GM12878 (cell line): ENCODE results near the gene BICD1. TPM values are rescaled to one million over a fixed set of nuclear protein-coding genes. Genes with fewer than 3 reads are reported as not detected.

Source experiments
- ATAC-seq: fragments of 200-7000 bp; cut with Tn5 transposase; 3 replicates; pipeline ENCODE4 v1.9.1; 2020; ENCODE audit warnings: mild to moderate bottlenecking, moderate library complexity
- BruUV-seq: library from RNA; stranded (reverse); fragments of 400-500 nt; replicated peaks from 2 replicates; lab custom pipeline; 2021; lab: Mats Ljungman, UMichigan
- CTCF ChIA-PET: fragments of 300-600 bp; sonication (Branson Sonifier 250); formaldehyde crosslinking; extraction: SDS; loops from one replicate; lab custom pipeline; 2021; ENCODE audit warnings: inconsistent platforms; lab: Yijun Ruan, JAX
- POLR2A ChIA-PET: fragments of 350-600 bp; formaldehyde crosslinking; extraction: SDS; loops from one replicate; lab custom pipeline; 2021; ENCODE audit warnings: inconsistent platforms; lab: Charles Lee
- RAD21 ChIA-PET: fragments of 300-600 bp; sonication (Branson Sonifier 250); formaldehyde crosslinking; loops from one replicate; lab custom pipeline; 2023; ENCODE audit warnings: antibody characterized with exemption; ENCODE audit not compliant: unreplicated experiment; lab: Charles Lee
- SMC1A ChIA-PET: fragments of 300-600 bp; sonication (Branson Sonifier 250); formaldehyde crosslinking; loops from one replicate; lab custom pipeline; 2023; ENCODE audit not compliant: unreplicated experiment, uncharacterized antibody; lab: Charles Lee
- DNase-seq: peaks from one replicate; pipeline ENCODE4 v3.0.0-alpha.2; 2011; ENCODE audit warnings: low read depth, low spot score
- FAIRE-seq: peaks from 3 replicates; lab custom pipeline; 2011; peaks lifted over from hg19 to GRCh38; lab: Jason Lieb, UNC
- H2AFZ ChIP-seq: 2 replicates; pipeline ENCODE4 v1.6.0; 2011; ENCODE audit warnings: low read depth, low read length, control low read depth; ENCODE audit not compliant: control insufficient read depth
- H3K27ac ChIP-seq: 2 replicates; pipeline ENCODE4 v1.5.1; 2011; ENCODE audit warnings: control low read depth; ENCODE audit not compliant: control insufficient read depth, insufficient read depth
- H3K27me3 ChIP-seq, 2 experiments: replicated peaks in 1 of 2; 2 replicates each; pipeline versions ENCODE4 v1.6.0 to v1.6.1; 2011; ENCODE audit warnings: low read length in 1 of 2; ENCODE audit not compliant: control insufficient read depth in 2 of 2, insufficient read depth in 2 of 2
- H3K36me3 ChIP-seq, 2 experiments: 2 replicates each; pipeline ENCODE4 v1.5.1; 2011; ENCODE audit warnings: low read length in 1 of 2; ENCODE audit not compliant: control insufficient read depth in 2 of 2, insufficient read depth in 2 of 2
- H3K4me1 ChIP-seq: 2 replicates; pipeline ENCODE4 v1.6.1; 2011; ENCODE audit warnings: mild to moderate bottlenecking, low read length, moderate library complexity, mixed read lengths; ENCODE audit not compliant: control insufficient read depth, insufficient read depth
- H3K4me2 ChIP-seq: 2 replicates; pipeline ENCODE4 v1.6.0; 2011; ENCODE audit warnings: control low read depth; ENCODE audit not compliant: control insufficient read depth, insufficient read depth
- H3K4me3 ChIP-seq: fragments of 200-600 bp; sonication (generic); 2 replicates; pipeline ENCODE4 v1.5.1; 2016
- H3K79me2 ChIP-seq: 2 replicates; pipeline ENCODE4 v1.6.0; 2011; ENCODE audit warnings: low read length; ENCODE audit not compliant: control insufficient read depth, insufficient read depth
- H3K9ac ChIP-seq: 2 replicates; pipeline ENCODE4 v1.8.0; 2011; ENCODE audit warnings: low read length, control low read depth, mixed read lengths; ENCODE audit not compliant: control insufficient read depth, insufficient read depth
- H3K9me3 ChIP-seq: replicated peaks from 3 replicates; pipeline ENCODE4 v1.5.1; 2011; ENCODE audit warnings: mild to moderate bottlenecking, low read length; ENCODE audit not compliant: control insufficient read depth, insufficient read depth
- H4K20me1 ChIP-seq: 2 replicates; pipeline ENCODE4 v1.6.0; 2011; ENCODE audit not compliant: control insufficient read depth, insufficient read depth
- EZH2 ChIP-seq: IDR thresholded peaks from 2 replicates; pipeline ENCODE4 v1.6.1; 2012; ENCODE audit warnings: low read depth, mild to moderate bottlenecking, control low read depth, inconsistent platforms, low read length, borderline replicate concordance; ENCODE audit not compliant: control insufficient read depth
- FOXK2 ChIP-seq: fragments of 450-650 bp; IDR thresholded peaks from 2 replicates; pipeline ENCODE4 v1.6.1; 2017; ENCODE audit warnings: mild to moderate bottlenecking, moderate library complexity
- NBN ChIP-seq: fragments of 450-650 bp; IDR thresholded peaks from 2 replicates; pipeline ENCODE4 v1.6.1; 2016
- POLR2A ChIP-seq: IDR thresholded peaks from 2 replicates; pipeline ENCODE4 v1.6.1; 2011; ENCODE audit warnings: low read depth, mild to moderate bottlenecking, low read length
- RELB ChIP-seq: fragments of 450-650 bp; IDR thresholded peaks from 2 replicates; pipeline ENCODE4 v1.6.1; 2017; ENCODE audit warnings: low read depth, mild to moderate bottlenecking, moderate library complexity
- RFX5 ChIP-seq: IDR thresholded peaks from 2 replicates; pipeline ENCODE4 v1.6.1; 2011; ENCODE audit warnings: low read depth, low read length, improper control_type of control experiment
- STAT1 ChIP-seq: fragments of 450-650 bp; conservative IDR thresholded peaks from 2 replicates; pipeline ENCODE4 v1.6.1; 2014; ENCODE audit warnings: antibody characterized with exemption, mild to moderate bottlenecking
- WRNIP1 ChIP-seq: IDR thresholded peaks from 2 replicates; pipeline ENCODE4 v1.6.1; 2011; ENCODE audit warnings: low read depth, low read length, improper control_type of control experiment, borderline replicate concordance
- YBX1 ChIP-seq: fragments of 450-650 bp; IDR thresholded peaks from 2 replicates; pipeline ENCODE4 v1.6.1; 2016; ENCODE audit warnings: antibody characterized with exemption
- ZZZ3 ChIP-seq: IDR thresholded peaks from 2 replicates; pipeline ENCODE4 v1.6.1; 2011; ENCODE audit warnings: low read depth; ENCODE audit not compliant: control insufficient read depth, insufficient read length
- WGBS: methylation state at CpG from one replicate; pipeline ENCODE4 v1.1.6; 2016; ENCODE audit warnings: low lambda C conversion rate; ENCODE audit not compliant: insufficient replicate concordance, insufficient coverage; ENCODE audit errors: missing lambda C conversion rate; 5-methylcytosine and 5-hydroxymethylcytosine counted together
- in situ Hi-C: fragments of 300-500 bp; cut with MboI; formaldehyde crosslinking; loops from 9 replicates; pipeline ENCODE4 v1.14.3; 2018; ENCODE audit warnings: mixed read lengths
- intact Hi-C: fragments of 100-400 bp; cut with micrococcal nuclease; formaldehyde crosslinking; loops from one replicate; pipeline ENCODE4 v1.14.2; 2022; ENCODE audit not compliant: unreplicated experiment
- polyA plus RNA-seq, 11 experiments: library from polyadenylated mRNA; depleted of rRNA in 4 of 11; unstranded in 6 of 11; stranded (reverse) in 5 of 11; fragments of >200 nt; fragmentation: Nextera tagmentation in 4 of 11; fragmentation: Illumina TruSeq in 1 of 11; extraction: Ambion mirVana in 4 of 11; extraction: Trizol in 1 of 11; gene quantifications; 1 replicate in 1 of 11; 2 replicates in 10 of 11; pipeline versions ENCODE4 v1.2.1 to v1.2.3, GENCODE V29; 2011 to 2016; ENCODE audit warnings: inconsistent platforms in 2 of 11, missing spikeins in 2 of 11, low read depth in 1 of 11
- total RNA-seq, 4 experiments: library from RNA; depleted of rRNA in 3 of 4; stranded (reverse); fragments of >200 nt in 3 of 4; fragmentation: Illumina TruSeq in 1 of 4; extraction: Trizol in 1 of 4; gene quantifications; 2 replicates each; pipeline versions ENCODE4 v1.2.1 to v1.2.3, GENCODE V29; 2013 to 2021
- TF ChIP-seq, protein P1 (sequence below): fragments of 450-650 bp; formaldehyde crosslinking; IDR thresholded peaks from 2 replicates; pipeline ENCODE4 v1.4.0; 2022; ENCODE audit warnings: mild to moderate bottlenecking, moderate library complexity
- TF ChIP-seq, protein P2 (sequence below): IDR thresholded peaks from 2 replicates; pipeline ENCODE4 v1.6.1; 2011; ENCODE audit warnings: mild to moderate bottlenecking, low read depth, low read length, moderate library complexity; ENCODE audit not compliant: insufficient replicate concordance

BICD1 gene
- total and polyA plus RNA-seq, 10 of the 15 experiments (the other 5 are each of a cell fraction or from before 2014, with no cell fraction given), result 4.7 to 32.5 (median 14.4) TPM

- intact Hi-C loops (loop anchor here (2.0 kb wide), 2 partner anchors 242 to 620 kb away; no protein-coding TSS in a partner anchor), in situ Hi-C loops (loop anchor here (5.0 kb wide), 1 partner anchor 621 kb away; no protein-coding TSS in a partner anchor)
- no peak overlapping the region for H3K4me3 ChIP-seq
- H2AFZ ChIP-seq, result no peak overlapping the region
- no peak for FAIRE-seq
- no peaks in the 10 kb centered on the region for H3K27me3 ChIP-seq
- H4K20me1 ChIP-seq, result no peaks in the 10 kb centered on the region
- ChIA-PET POLR2A (no interaction called here), RAD21 (interaction anchor here (0.7 kb wide), 1 partner anchor 41 kb away, joined by 3 read pairs; no protein-coding TSS in a partner anchor), CTCF (interaction anchor here (1.0 kb wide), 1 partner anchor 217 kb away, joined by 3 read pairs; no protein-coding TSS in a partner anchor), SMC1A (no interaction called here)
- H3K4me1 ChIP-seq, result peaks cover 9% of the 10 kb centered on the region
- no peaks in the 10 kb centered on the region for H3K36me3 ChIP-seq
- BruUV-seq, result no TSS peak
- no peaks in the 10 kb centered on the region; the same call in 1 of the 2 replicates for H3K79me2 ChIP-seq
- no peaks in the 10 kb centered on the region for H3K9me3 ChIP-seq
- TF ChIP-seq RFX5, result no peak
- no peak for TF ChIP-seq YBX1
- TF ChIP-seq STAT1, result no peak
- WGBS, result 98% methylated on average over 5 of the region's 5 CpGs
- no peak for ATAC-seq
- H3K4me2 ChIP-seq, result no peak overlapping the region
- H3K27ac ChIP-seq, result no peak overlapping the region
- DNase-seq, result no peak
- no peak overlapping the region for H3K9ac ChIP-seq
Measured at GRCh38 chr12:32303174-32303549, 196.5 kb downstream of the BICD1 start.

- no peaks in the 10 kb centered on the region; the same call in 1 of the 2 replicates for H3K79me2 ChIP-seq
- H3K27me3 ChIP-seq, result no peaks in the 10 kb centered on the region
- no peak overlapping the region for H2AFZ ChIP-seq
- POLR2A ChIA-PET, result no interaction called here
- no peak for DNase-seq
- no TSS peak for BruUV-seq
- no peak overlapping the region for H3K4me3 ChIP-seq
- H4K20me1 ChIP-seq, result no peaks in the 10 kb centered on the region
- H3K4me1 ChIP-seq, result peaks cover 9% of the 10 kb centered on the region
- no peak overlapping the region for H3K9ac ChIP-seq
- RAD21 ChIA-PET, result no interaction called here
- no peaks in the 10 kb centered on the region for H3K36me3 ChIP-seq
- SMC1A ChIA-PET, result no interaction called here
- no peak for ATAC-seq
- 96% methylated on average over 1 of the region's 1 CpG for WGBS
- FAIRE-seq, result no peak
- intact Hi-C loops, result no loop called here
- H3K27ac ChIP-seq, result no peak overlapping the region
- H3K4me2 ChIP-seq, result no peak overlapping the region
- no peaks in the 10 kb centered on the region for H3K9me3 ChIP-seq
- CTCF ChIA-PET, result interaction anchor here (2.6 to 3.1 kb wide), 2 partner anchors 244 to 652 kb away, joined by 11 to 14 read pairs; no protein-coding TSS in a partner anchor
- in situ Hi-C loops, result loop anchor here (5.0 kb wide), 1 partner anchor 248 kb away; no protein-coding TSS in a partner anchor
- TF ChIP-seq, protein P1, sequence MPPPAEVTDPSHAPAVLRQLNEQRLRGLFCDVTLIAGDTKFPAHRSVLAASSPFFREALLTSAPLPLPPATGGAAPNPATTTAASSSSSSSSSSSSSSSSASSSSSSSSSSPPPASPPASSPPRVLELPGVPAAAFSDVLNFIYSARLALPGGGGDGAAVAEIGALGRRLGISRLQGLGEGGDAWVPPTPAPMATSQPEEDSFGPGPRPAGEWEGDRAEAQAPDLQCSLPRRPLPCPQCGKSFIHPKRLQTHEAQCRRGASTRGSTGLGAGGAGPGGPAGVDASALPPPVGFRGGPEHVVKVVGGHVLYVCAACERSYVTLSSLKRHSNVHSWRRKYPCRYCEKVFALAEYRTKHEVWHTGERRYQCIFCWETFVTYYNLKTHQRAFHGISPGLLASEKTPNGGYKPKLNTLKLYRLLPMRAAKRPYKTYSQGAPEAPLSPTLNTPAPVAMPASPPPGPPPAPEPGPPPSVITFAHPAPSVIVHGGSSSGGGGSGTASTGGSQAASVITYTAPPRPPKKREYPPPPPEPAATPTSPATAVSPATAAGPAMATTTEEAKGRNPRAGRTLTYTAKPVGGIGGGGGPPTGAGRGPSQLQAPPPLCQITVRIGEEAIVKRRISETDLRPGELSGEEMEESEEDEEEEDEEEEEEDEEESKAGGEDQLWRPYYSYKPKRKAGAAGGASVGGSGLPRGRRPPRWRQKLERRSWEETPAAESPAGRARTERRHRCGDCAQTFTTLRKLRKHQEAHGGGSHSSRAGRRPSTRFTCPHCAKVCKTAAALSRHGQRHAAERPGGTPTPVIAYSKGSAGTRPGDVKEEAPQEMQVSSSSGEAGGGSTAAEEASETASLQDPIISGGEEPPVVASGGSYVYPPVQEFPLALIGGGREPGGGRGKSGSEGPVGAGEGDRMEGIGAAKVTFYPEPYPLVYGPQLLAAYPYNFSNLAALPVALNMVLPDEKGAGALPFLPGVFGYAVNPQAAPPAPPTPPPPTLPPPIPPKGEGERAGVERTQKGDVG, result no peak
- no peak for TF ChIP-seq WRNIP1
- no peak for TF ChIP-seq FOXK2
- TF ChIP-seq RELB, result no peak
- TF ChIP-seq ZZZ3, result no peak
- no peak for TF ChIP-seq POLR2A
- TF ChIP-seq, protein P2, sequence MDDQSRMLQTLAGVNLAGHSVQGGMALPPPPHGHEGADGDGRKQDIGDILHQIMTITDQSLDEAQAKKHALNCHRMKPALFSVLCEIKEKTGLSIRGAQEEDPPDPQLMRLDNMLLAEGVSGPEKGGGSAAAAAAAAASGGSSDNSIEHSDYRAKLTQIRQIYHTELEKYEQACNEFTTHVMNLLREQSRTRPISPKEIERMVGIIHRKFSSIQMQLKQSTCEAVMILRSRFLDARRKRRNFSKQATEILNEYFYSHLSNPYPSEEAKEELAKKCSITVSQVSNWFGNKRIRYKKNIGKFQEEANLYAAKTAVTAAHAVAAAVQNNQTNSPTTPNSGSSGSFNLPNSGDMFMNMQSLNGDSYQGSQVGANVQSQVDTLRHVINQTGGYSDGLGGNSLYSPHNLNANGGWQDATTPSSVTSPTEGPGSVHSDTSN, result no peak
- TF ChIP-seq EZH2, result no peak
- no peak for TF ChIP-seq NBN
Measured at GRCh38 chr12:32305163-32305562, 198.5 kb downstream of the BICD1 start.
